Common myeloid progenitor, CD34-positive (primary cell): ENCODE measurements around the gene NLN.

ENCODE experiments used
- CTCF ChIA-PET: fragments of 350-600 bp; sonication (Branson Sonifier 250); formaldehyde crosslinking; loops from one replicate; lab custom pipeline; 2021; ENCODE audit warnings: antibody characterized with exemption; lab: Charles Lee
- POLR2A ChIA-PET: fragments of 350-600 bp; sonication (Branson Sonifier 250); formaldehyde crosslinking; loops from one replicate; lab custom pipeline; 2021; ENCODE audit warnings: antibody characterized with exemption; lab: Charles Lee
- DNase-seq, 3 donors: peaks; one replicate each; pipeline versions ENCODE4 v3.0.0 to v3.0.0-alpha.2; 2013
- H3K27ac ChIP-seq, 2 experiments: 1 replicate in 1 of 2; 2 replicates in 1 of 2; pipeline ENCODE4 v1.7.0; 2013; ENCODE audit warnings: inconsistent platforms in 2 of 2, low read length in 2 of 2, mild to moderate bottlenecking in 2 of 2, low read depth in 1 of 2, moderate library complexity in 1 of 2; ENCODE audit not compliant: severe bottlenecking in 2 of 2, insufficient read depth in 1 of 2, poor library complexity in 1 of 2
- H3K27me3 ChIP-seq, 5 experiments: replicated peaks in 2 of 5; 1 replicate in 3 of 5; 2 replicates in 2 of 5; pipeline versions ENCODE4 v1.6.1 to v1.7.0; 2013; ENCODE audit warnings: low read length in 4 of 5, mild to moderate bottlenecking in 2 of 5, moderate library complexity in 2 of 5, inconsistent platforms in 1 of 5; ENCODE audit not compliant: insufficient read depth in 5 of 5, control insufficient read depth in 4 of 5
- H3K36me3 ChIP-seq, 4 experiments: 1 replicate in 2 of 4; 2 replicates in 2 of 4; pipeline versions ENCODE4 v1.6.1 to v1.7.0; 2013; ENCODE audit warnings: low read length in 3 of 4, control low read depth in 1 of 4, mild to moderate bottlenecking in 1 of 4; ENCODE audit not compliant: control insufficient read depth in 4 of 4, insufficient read depth in 4 of 4
- H3K4me1 ChIP-seq, 4 experiments: 1 replicate in 3 of 4; 2 replicates in 1 of 4; pipeline versions ENCODE4 v1.6.1 to v1.7.1; 2013; ENCODE audit warnings: low read length in 3 of 4, mild to moderate bottlenecking in 3 of 4, control low read depth in 1 of 4, inconsistent platforms in 1 of 4, moderate library complexity in 1 of 4; ENCODE audit not compliant: control insufficient read depth in 4 of 4, insufficient read depth in 4 of 4; ENCODE audit errors: control extremely low read depth in 1 of 4
- H3K4me3 ChIP-seq, 7 experiments: 1 replicate in 4 of 7; 2 replicates in 3 of 7; pipeline versions ENCODE4 v1.5.1 to v1.7.0; 2013; ENCODE audit warnings: mild to moderate bottlenecking in 7 of 7, low read length in 6 of 7, moderate library complexity in 6 of 7, inconsistent platforms in 2 of 7, low read depth in 2 of 7, control low read depth in 1 of 7; ENCODE audit not compliant: insufficient read depth in 4 of 7, control insufficient read depth in 1 of 7; ENCODE audit errors: extremely low read depth in 1 of 7
- H3K9me3 ChIP-seq, 5 experiments: 1 replicate in 4 of 5; 2 replicates in 1 of 5; pipeline versions ENCODE4 v1.6.1 to v1.7.1; 2013; ENCODE audit warnings: low read length in 4 of 5, mild to moderate bottlenecking in 2 of 5, inconsistent platforms in 1 of 5, low read depth in 1 of 5, moderate library complexity in 1 of 5; ENCODE audit not compliant: control insufficient read depth in 4 of 5, insufficient read depth in 2 of 5; ENCODE audit errors: control extremely low read depth in 1 of 5
- WGBS: methylation state at CpG from one replicate; pipeline ENCODE4 v1.1.5; 2013; ENCODE audit not compliant: insufficient coverage; 5-methylcytosine and 5-hydroxymethylcytosine counted together

NLN gene

GRCh38 chr5:65758546-65759144, 36.6 kb downstream of the NLN start:
- ChIA-PET POLR2A (no interaction called here), CTCF (interaction anchor here (1.0 to 1.7 kb wide), 4 partner anchors 8 to 275 kb away, joined by 3 to 6 read pairs (median 4); no protein-coding TSS in a partner anchor)
- no CpG with 5 or more reads among the region's 4 CpGs for WGBS
- Histone ChIP-seq H3K9me3 (no peaks in the 10 kb centered on the region), H3K4me3 (no peak overlapping the region), H3K36me3 (peaks cover 0 to 16% (median 6%) of the 10 kb centered on the region in 4 experiments), H3K4me1 (peaks cover 0 to 1% (median 0%) of the 10 kb centered on the region in 4 experiments), H3K27me3 (no peaks in the 10 kb centered on the region), H3K27ac (no peak overlapping the region)
- peak in 1 of 3 donors; percentile 15 for DNase-seq

DNA sequence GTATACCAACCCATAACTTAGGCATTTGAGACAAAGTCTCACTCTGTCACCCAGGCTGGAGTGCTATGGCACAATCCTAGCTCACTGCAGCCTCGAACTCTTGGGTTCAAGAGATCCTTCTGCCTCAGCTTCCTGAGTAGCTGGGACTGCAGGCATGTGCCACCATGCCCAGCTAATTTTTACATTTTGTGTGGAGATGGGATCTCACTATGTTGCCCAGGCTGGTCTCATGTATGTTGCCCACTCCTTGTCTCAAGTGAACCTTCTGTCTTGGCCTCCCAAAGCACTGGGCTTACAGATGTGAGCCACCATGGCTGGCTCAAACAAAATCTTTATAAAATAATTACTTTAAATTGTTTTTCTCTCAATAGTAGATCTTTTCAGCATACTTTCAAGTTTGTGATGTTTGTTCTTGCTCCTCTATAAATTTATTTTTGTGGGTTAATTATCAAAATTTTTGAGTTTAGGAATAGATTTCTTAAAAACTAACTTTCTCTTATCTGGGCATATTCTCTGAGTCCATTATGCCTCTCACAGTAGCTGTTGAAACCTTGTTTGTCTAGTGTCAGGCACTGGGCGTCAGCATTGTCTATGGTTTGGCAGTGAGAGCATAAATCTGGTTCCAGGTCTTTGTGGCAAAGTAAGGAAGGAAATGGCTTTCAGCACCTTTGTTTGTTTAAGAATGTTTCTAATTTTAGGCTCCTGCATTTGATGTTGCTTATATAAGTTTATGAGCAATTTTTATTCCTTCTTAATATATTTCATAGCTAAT, 38.7 kb downstream of the NLN start:
- Histone ChIP-seq H3K27ac (no peak overlapping the region), H3K27me3 (no peaks in the 10 kb centered on the region), H3K4me1 (peaks cover 0 to 1% (median 0%) of the 10 kb centered on the region in 4 experiments), H3K9me3 (no peaks in the 10 kb centered on the region), H3K4me3 (no peak overlapping the region), H3K36me3 (peaks cover 0 to 16% (median 6%) of the 10 kb centered on the region in 4 experiments)
- peak; percentile 46 to 80 (median 79) for DNase-seq
- POLR2A ChIA-PET: no interaction called here
- CTCF ChIA-PET: interaction anchor here (0.8 to 1.9 kb wide), 9 partner anchors 9 to 283 kb away, joined by 3 to 7 read pairs (median 3); no protein-coding TSS in a partner anchor
- WGBS: 100% methylated on average over 1 of the region's 2 CpGs

GRCh38 chr5:65762234-65762633, 40.2 kb downstream of the NLN start:
- no peaks in the 10 kb centered on the region for H3K27me3 ChIP-seq
- no CpG with 5 or more reads among the region's 1 CpG for WGBS
- ChIA-PET POLR2A (no interaction called here), CTCF (interaction anchor here (1.8 kb wide), 1 partner anchor 20 kb away, joined by 6 read pairs; no protein-coding TSS in a partner anchor)
- H3K9me3 ChIP-seq: peaks cover 0 to 2% (median 0%) of the 10 kb centered on the region in 5 experiments
- no peak overlapping the region for H3K27ac ChIP-seq
- H3K4me3 ChIP-seq: no peak overlapping the region
- peaks cover 0 to 20% (median 10%) of the 10 kb centered on the region in 4 experiments for H3K36me3 ChIP-seq
- H3K4me1 ChIP-seq: peaks cover 0 to 1% (median 0%) of the 10 kb centered on the region in 4 experiments
- DNase-seq: no peak

- POLR2A ChIA-PET: no interaction called here
- Histone ChIP-seq H3K4me3 (no peak overlapping the region), H3K9me3 (peaks cover 0 to 4% (median 0%) of the 10 kb centered on the region in 5 experiments), H3K27me3 (no peaks in the 10 kb centered on the region), H3K36me3 (peaks cover 0 to 9% (median 6%) of the 10 kb centered on the region in 4 experiments), H3K4me1 (peaks cover 0 to 1% (median 0%) of the 10 kb centered on the region in 4 experiments), H3K27ac (no peak overlapping the region)
- WGBS: no CpG with 5 or more reads among the region's 1 CpG
- no peak for DNase-seq
- CTCF ChIA-PET: interaction anchor here (1.3 kb wide), 1 partner anchor 9 kb away, joined by 3 read pairs; no protein-coding TSS in a partner anchor
Measured at GRCh38 chr5:65765582-65765981, 43.6 kb downstream of the NLN start.

- ChIA-PET CTCF (interaction anchor here (1.3 kb wide), 2 partner anchors 8 kb away, joined by 3 read pairs; no protein-coding TSS in a partner anchor), POLR2A (no interaction called here)
- WGBS: 86% methylated on average over 2 of the region's 2 CpGs
- DNase-seq: peak in 2 of 3 donors; percentile 25 to 26
- Histone ChIP-seq H3K9me3 (peaks cover 0 to 4% (median 0%) of the 10 kb centered on the region in 5 experiments), H3K36me3 (peaks cover 0 to 9% (median 6%) of the 10 kb centered on the region in 4 experiments), H3K4me1 (peaks cover 0 to 1% (median 0%) of the 10 kb centered on the region in 4 experiments), H3K27ac (no peak overlapping the region), H3K27me3 (no peaks in the 10 kb centered on the region), H3K4me3 (no peak overlapping the region)
Measured at GRCh38 chr5:65766175-65766574, 44.2 kb downstream of the NLN start.

GRCh38 chr5:65766781-65767180, 44.8 kb downstream of the NLN start:
- ChIA-PET CTCF (interaction anchor here (1.3 kb wide), 1 partner anchor 9 kb away, joined by 3 read pairs; no protein-coding TSS in a partner anchor), POLR2A (no interaction called here)
- no peak overlapping the region for H3K4me3 ChIP-seq
- no peak overlapping the region for H3K27ac ChIP-seq
- H3K9me3 ChIP-seq: peaks cover 0 to 4% (median 0%) of the 10 kb centered on the region in 5 experiments
- 100% methylated on average over 2 of the region's 2 CpGs for WGBS
- H3K4me1 ChIP-seq: no peaks in the 10 kb centered on the region
- no peaks in the 10 kb centered on the region for H3K27me3 ChIP-seq
- peaks cover 0 to 9% (median 6%) of the 10 kb centered on the region in 4 experiments for H3K36me3 ChIP-seq
- DNase-seq: no peak
